Hepatocyte (in vitro differentiated cells): Measurements from ENCODE around the gene PKM. TPM values are rescaled to one million over a fixed set of nuclear protein-coding genes. Genes with fewer than 3 reads are reported as not detected.

Source experiments
- DNase-seq: peaks from one replicate; pipeline ENCODE4 v3.0.0-alpha.2; 2016; ENCODE audit warnings: low spot score
- H2AFZ ChIP-seq: fragments of 200-600 bp; sonication (generic); 2 replicates; pipeline ENCODE4 v1.6.0; 2016; ENCODE audit warnings: antibody characterized with exemption, mild to moderate bottlenecking
- H3K27ac ChIP-seq: fragments of 200-600 bp; sonication (generic); 2 replicates; pipeline ENCODE4 v1.5.1; 2016; ENCODE audit warnings: mild to moderate bottlenecking
- H3K27me3 ChIP-seq: fragments of 200-600 bp; sonication (generic); 2 replicates; pipeline ENCODE4 v1.6.1; 2016
- H3K36me3 ChIP-seq: fragments of 200-600 bp; sonication (generic); replicated peaks from 2 replicates; pipeline ENCODE4 v1.5.1; 2016; ENCODE audit warnings: low read depth; ENCODE audit not compliant: insufficient read depth
- H3K4me1 ChIP-seq: fragments of 200-600 bp; sonication (generic); 2 replicates; pipeline ENCODE4 v1.5.1; 2016; ENCODE audit warnings: mild to moderate bottlenecking, moderate library complexity; ENCODE audit not compliant: insufficient read depth
- H3K4me2 ChIP-seq: fragments of 200-600 bp; sonication (generic); 2 replicates; pipeline ENCODE4 v1.6.0; 2016
- H3K4me3 ChIP-seq: fragments of 200-600 bp; sonication (generic); 2 replicates; pipeline ENCODE4 v1.5.1; 2016; ENCODE audit warnings: mild to moderate bottlenecking
- H3K79me2 ChIP-seq: fragments of 200-600 bp; sonication (generic); 2 replicates; pipeline ENCODE4 v1.6.0; 2017; ENCODE audit warnings: mild to moderate bottlenecking
- H3K9me2 ChIP-seq: fragments of 200-600 bp; sonication (generic); replicated peaks from 2 replicates; pipeline ENCODE4 v1.6.0; 2017; ENCODE audit warnings: mild to moderate bottlenecking; ENCODE audit not compliant: insufficient read depth
- H3K9me3 ChIP-seq: fragments of 200-600 bp; sonication (generic); 2 replicates; pipeline ENCODE4 v1.5.1; 2016; ENCODE audit warnings: low read depth, mild to moderate bottlenecking
- H4K20me1 ChIP-seq: fragments of 200-600 bp; sonication (generic); 2 replicates; pipeline ENCODE4 v1.6.0; 2016; ENCODE audit warnings: mild to moderate bottlenecking; ENCODE audit not compliant: insufficient read depth, poor library complexity, severe bottlenecking
- EZH2 ChIP-seq: fragments of 200-600 bp; sonication (generic); IDR thresholded peaks from 2 replicates; pipeline ENCODE4 v1.6.1; 2016; ENCODE audit warnings: antibody characterized with exemption, mild to moderate bottlenecking, borderline replicate concordance
- EZH2phosphoT487 ChIP-seq: fragments of 200-600 bp; sonication (generic); IDR thresholded peaks from one replicate; pipeline ENCODE4 v1.6.1; 2018; ENCODE audit warnings: antibody characterized with exemption, mild to moderate bottlenecking, low read depth, moderate library complexity; ENCODE audit not compliant: unreplicated experiment, severe bottlenecking
- WGBS: methylation state at CpG from one replicate; pipeline ENCODE4 v1.1.6; 2016; ENCODE audit warnings: low lambda C conversion rate; ENCODE audit errors: missing lambda C conversion rate; 5-methylcytosine and 5-hydroxymethylcytosine counted together
- polyA plus RNA-seq: library from polyadenylated mRNA; unstranded; fragments of >200 nt; fragmentation: Nextera tagmentation; extraction: Ambion mirVana; gene quantifications from 2 replicates; pipeline ENCODE4 v1.2.1, GENCODE V29; 2016
- total RNA-seq: library from RNA; depleted of rRNA; stranded (reverse); fragments of >200 nt; gene quantifications from 2 replicates; pipeline ENCODE4 v1.2.3, GENCODE V29; 2014
- TF ChIP-seq, protein P1 (sequence below): fragments of 200-600 bp; sonication (generic); IDR thresholded peaks from 2 replicates; pipeline ENCODE4 v1.5.1; 2016; ENCODE audit warnings: antibody characterized with exemption, mild to moderate bottlenecking; ENCODE audit not compliant: poor library complexity

The PKM gene
- total and polyA plus RNA-seq, 2 experiments from 2014 or later: 314 to 376 TPM

DNA sequence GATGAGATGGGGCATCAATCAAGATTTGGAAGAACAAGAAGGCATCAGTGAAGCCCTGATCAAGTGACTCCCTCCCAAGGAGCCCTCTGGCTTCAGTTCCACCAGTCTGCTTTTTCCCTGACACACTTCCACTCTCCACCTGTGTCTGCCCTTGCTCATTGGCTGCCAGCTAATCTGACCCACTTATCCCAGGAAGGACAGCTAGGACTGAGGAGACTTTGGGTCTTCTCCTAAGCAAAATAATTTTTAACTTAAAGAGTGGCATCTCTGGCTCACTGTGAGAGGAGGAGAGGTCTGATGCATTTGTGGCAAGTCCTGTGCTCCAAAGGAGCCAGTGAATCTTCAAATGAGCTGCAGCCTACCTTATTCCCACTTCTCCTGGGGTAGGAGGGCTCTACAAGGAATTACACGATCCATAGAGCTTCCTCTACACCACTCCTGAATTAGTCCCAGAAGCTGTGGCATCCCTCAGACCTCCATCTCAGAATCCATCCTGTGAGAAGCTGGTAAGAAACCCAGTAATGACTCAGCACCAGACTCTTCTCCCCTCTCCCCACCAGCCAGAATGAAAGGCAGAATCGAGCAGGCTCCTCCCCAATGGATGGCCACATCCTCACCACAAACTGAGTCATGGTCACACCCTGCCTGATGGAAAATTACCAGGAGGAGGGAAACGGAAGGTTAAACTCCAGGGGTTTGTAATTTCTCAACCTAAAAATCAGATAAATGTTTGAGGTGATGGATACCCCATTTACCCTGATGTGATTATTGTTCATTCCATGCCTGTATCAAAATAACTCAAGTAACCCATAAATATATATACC, 6.3 kb upstream of the PKM start:
- no peak overlapping the region for H3K4me3 ChIP-seq
- peaks cover 11% of the 10 kb centered on the region for H3K4me1 ChIP-seq
- no peak overlapping the region for H2AFZ ChIP-seq
- peak; percentile 80 for DNase-seq
- WGBS: 48% methylated on average over 3 of the region's 3 CpGs
- H3K79me2 ChIP-seq: no peaks in the 10 kb centered on the region
- no peak for TF ChIP-seq EZH2phosphoT487
- no peak for TF ChIP-seq EZH2
- TF ChIP-seq, protein P1, sequence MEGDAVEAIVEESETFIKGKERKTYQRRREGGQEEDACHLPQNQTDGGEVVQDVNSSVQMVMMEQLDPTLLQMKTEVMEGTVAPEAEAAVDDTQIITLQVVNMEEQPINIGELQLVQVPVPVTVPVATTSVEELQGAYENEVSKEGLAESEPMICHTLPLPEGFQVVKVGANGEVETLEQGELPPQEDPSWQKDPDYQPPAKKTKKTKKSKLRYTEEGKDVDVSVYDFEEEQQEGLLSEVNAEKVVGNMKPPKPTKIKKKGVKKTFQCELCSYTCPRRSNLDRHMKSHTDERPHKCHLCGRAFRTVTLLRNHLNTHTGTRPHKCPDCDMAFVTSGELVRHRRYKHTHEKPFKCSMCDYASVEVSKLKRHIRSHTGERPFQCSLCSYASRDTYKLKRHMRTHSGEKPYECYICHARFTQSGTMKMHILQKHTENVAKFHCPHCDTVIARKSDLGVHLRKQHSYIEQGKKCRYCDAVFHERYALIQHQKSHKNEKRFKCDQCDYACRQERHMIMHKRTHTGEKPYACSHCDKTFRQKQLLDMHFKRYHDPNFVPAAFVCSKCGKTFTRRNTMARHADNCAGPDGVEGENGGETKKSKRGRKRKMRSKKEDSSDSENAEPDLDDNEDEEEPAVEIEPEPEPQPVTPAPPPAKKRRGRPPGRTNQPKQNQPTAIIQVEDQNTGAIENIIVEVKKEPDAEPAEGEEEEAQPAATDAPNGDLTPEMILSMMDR: no peak
- no peaks in the 10 kb centered on the region for H4K20me1 ChIP-seq
- H3K27me3 ChIP-seq: no peaks in the 10 kb centered on the region
- H3K27ac ChIP-seq: peak overlapping the region; percentile 70
- H3K4me2 ChIP-seq: peak overlapping the region; percentile 52
- no peaks in the 10 kb centered on the region for H3K9me2 ChIP-seq
- H3K36me3 ChIP-seq: no peaks in the 10 kb centered on the region
- no peaks in the 10 kb centered on the region for H3K9me3 ChIP-seq

DNA sequence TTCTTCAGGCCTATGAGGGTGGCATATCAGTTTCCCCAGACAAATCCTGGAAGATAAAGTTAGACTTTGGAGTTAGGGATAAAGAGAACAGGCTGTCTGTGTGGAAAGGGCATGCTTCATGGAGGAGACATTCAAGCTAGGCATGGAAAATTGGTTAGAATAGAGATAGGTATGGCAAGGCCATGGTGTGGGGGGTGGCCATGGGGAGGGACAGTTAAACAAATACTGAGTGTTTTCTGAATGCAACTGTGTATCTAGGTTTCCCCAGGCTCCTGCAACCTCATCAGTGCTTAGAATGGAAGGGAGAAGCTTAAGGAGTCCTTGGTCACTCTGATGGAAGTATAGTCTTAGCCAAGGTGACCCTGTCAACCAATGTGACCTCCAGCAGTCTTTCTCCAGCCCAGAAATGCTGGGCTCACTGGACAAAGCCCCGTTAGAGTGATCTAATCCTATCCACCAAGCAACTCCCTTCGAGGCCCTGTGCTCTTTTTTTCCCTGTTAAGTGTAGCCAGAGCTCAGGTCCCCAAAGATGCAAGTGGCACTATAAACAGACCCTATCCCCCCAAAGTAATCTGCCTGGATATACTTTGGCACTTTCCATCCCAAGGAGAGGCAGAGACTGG, 5.5 kb upstream of the PKM start:
- 81% methylated on average over 2 of the region's 2 CpGs for WGBS
- no peak for DNase-seq
- peak overlapping the region; percentile 42 for H3K27ac ChIP-seq
- no peak overlapping the region for H2AFZ ChIP-seq
- H3K9me3 ChIP-seq: no peaks in the 10 kb centered on the region
- H3K4me2 ChIP-seq: peak overlapping the region; percentile 52
- no peak overlapping the region for H3K4me3 ChIP-seq
- TF ChIP-seq, protein P1: no peak
- TF ChIP-seq EZH2phosphoT487 (no peak), EZH2 (no peak)
- no peaks in the 10 kb centered on the region for H3K36me3 ChIP-seq
- H3K4me1 ChIP-seq: peaks cover 11% of the 10 kb centered on the region
- H3K9me2 ChIP-seq: no peaks in the 10 kb centered on the region
- H4K20me1 ChIP-seq: no peaks in the 10 kb centered on the region
- no peaks in the 10 kb centered on the region for H3K79me2 ChIP-seq
- H3K27me3 ChIP-seq: no peaks in the 10 kb centered on the region

DNA sequence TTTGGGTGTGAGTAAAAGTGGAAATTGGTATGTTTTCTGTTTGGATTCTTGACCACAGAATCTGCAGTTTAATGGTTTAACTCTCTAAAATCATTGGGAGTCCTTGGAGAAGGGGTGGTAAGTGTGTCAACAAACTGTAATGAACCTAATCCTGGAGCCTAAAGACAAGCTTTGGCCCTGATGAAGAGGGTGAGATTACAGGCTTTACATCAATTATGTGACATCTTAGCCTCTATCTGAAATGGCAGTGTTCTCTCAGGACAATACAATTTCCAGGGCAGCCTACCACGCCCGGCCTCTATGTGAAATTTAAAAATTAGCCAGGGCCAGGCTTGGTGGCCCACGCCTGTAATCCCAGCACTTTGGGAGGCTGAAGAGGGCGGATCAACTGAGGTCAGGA, 4.3 kb upstream of the PKM start:
- Histone ChIP-seq H3K4me1 (peaks cover 11% of the 10 kb centered on the region), H3K4me2 (no peak overlapping the region), H2AFZ (no peak overlapping the region), H3K4me3 (no peak overlapping the region), H3K9me2 (no peaks in the 10 kb centered on the region), H3K9me3 (no peaks in the 10 kb centered on the region), H3K79me2 (no peaks in the 10 kb centered on the region), H4K20me1 (no peaks in the 10 kb centered on the region), H3K36me3 (no peaks in the 10 kb centered on the region), H3K27ac (no peak overlapping the region), H3K27me3 (no peaks in the 10 kb centered on the region)
- 82% methylated on average over 4 of the region's 4 CpGs for WGBS
- no peak for DNase-seq
- TF ChIP-seq EZH2phosphoT487 (no peak), EZH2 (no peak)
- TF ChIP-seq, protein P1: no peak
